H1 (cell line): ENCODE measurements around the gene BIN1. TPM values are rescaled to one million over a fixed set of nuclear protein-coding genes. Genes with fewer than 3 reads are reported as not detected.

ENCODE experiments used
- CTCF ChIA-PET: fragments of 300-600 bp; sonication (Branson Sonifier 250); formaldehyde crosslinking; loops from one replicate; lab custom pipeline; 2021; ENCODE audit not compliant: partially characterized antibody; lab: Charles Lee
- POLR2A ChIA-PET: fragments of 300-600 bp; sonication (Branson Sonifier 250); formaldehyde crosslinking; loops from one replicate; lab custom pipeline; 2021; ENCODE audit warnings: inconsistent platforms; ENCODE audit not compliant: partially characterized antibody; lab: Charles Lee
- DNase-seq, 2 experiments: peaks; one replicate each; pipeline versions ENCODE4 v3.0.0 to v3.0.0-alpha.2; 2010 to 2022; ENCODE audit warnings: low spot score in 2 of 2, low read depth in 1 of 2, mixed read lengths in 1 of 2
- FAIRE-seq: peaks from 2 replicates; lab custom pipeline; 2011; peaks lifted over from hg19 to GRCh38; lab: Jason Lieb, UNC
- H2AFZ ChIP-seq: 2 replicates; pipeline ENCODE4 v1.8.1; 2012; ENCODE audit warnings: low read length, inconsistent platforms
- H2AK5ac ChIP-seq: 2 replicates; pipeline ENCODE4 v1.6.1; 2013; ENCODE audit warnings: low read depth, low read length
- H2BK120ac ChIP-seq: replicated peaks from 2 replicates; pipeline ENCODE3; 2013; ENCODE audit warnings: low read depth, low read length, inconsistent platforms
- H2BK12ac ChIP-seq: 2 replicates; pipeline ENCODE4 v1.6.1; 2013; ENCODE audit warnings: low read depth, low read length
- H2BK15ac ChIP-seq: 2 replicates; pipeline ENCODE4 v1.6.1; 2013; ENCODE audit warnings: low read length
- H2BK20ac ChIP-seq: 2 replicates; pipeline ENCODE4 v1.6.1; 2013; ENCODE audit warnings: low read length
- H2BK5ac ChIP-seq: 2 replicates; pipeline ENCODE4 v1.6.1; 2013; ENCODE audit warnings: low read depth, low read length
- H3K14ac ChIP-seq: 2 replicates; pipeline ENCODE4 v1.6.1; 2013; ENCODE audit warnings: inconsistent platforms; ENCODE audit not compliant: insufficient read length
- H3K18ac ChIP-seq: 2 replicates; pipeline ENCODE4 v1.6.1; 2013; ENCODE audit warnings: low read length; ENCODE audit errors: extremely low read depth
- H3K23ac ChIP-seq: 2 replicates; pipeline ENCODE4 v1.6.1; 2013; ENCODE audit warnings: inconsistent platforms; ENCODE audit not compliant: insufficient read length
- H3K23me2 ChIP-seq: 2 replicates; pipeline ENCODE4 v1.6.1; 2013; ENCODE audit warnings: low read depth, low read length
- H3K27ac ChIP-seq: 2 replicates; pipeline ENCODE4 v1.6.1; 2011; ENCODE audit warnings: low read depth, low read length, inconsistent platforms
- H3K27me3 ChIP-seq, 4 experiments: replicated peaks in 1 of 4; 1 replicate in 1 of 4; 2 replicates in 3 of 4; pipeline versions ENCODE4 v1.6.1 to v1.8.1; 2011 to 2013; ENCODE audit warnings: low read length in 3 of 4, mild to moderate bottlenecking in 3 of 4, inconsistent platforms in 2 of 4, mixed read lengths in 2 of 4, moderate library complexity in 1 of 4; ENCODE audit not compliant: control insufficient read depth in 3 of 4, insufficient read depth in 3 of 4; ENCODE audit errors: extremely low read depth in 1 of 4
- H3K36me3 ChIP-seq, 4 experiments: 2 replicates each; pipeline versions ENCODE4 v1.6.1 to v1.8.1; 2011 to 2013; ENCODE audit warnings: mild to moderate bottlenecking in 4 of 4, low read length in 3 of 4, moderate library complexity in 2 of 4, control low read depth in 1 of 4, inconsistent platforms in 1 of 4; ENCODE audit not compliant: insufficient read depth in 4 of 4, control insufficient read depth in 2 of 4
- H3K4ac ChIP-seq: replicated peaks from 2 replicates; pipeline ENCODE3; 2013; ENCODE audit warnings: low read length, low read depth, mixed read lengths, inconsistent platforms; ENCODE audit not compliant: insufficient read length
- H3K4me1 ChIP-seq, 4 experiments: replicated peaks in 1 of 4; 1 replicate in 1 of 4; 2 replicates in 3 of 4; pipeline versions ENCODE4 v1.6.1 to v1.8.1; 2011 to 2013; ENCODE audit warnings: low read length in 3 of 4, inconsistent platforms in 2 of 4, mixed read lengths in 1 of 4; ENCODE audit not compliant: insufficient read depth in 4 of 4, control insufficient read depth in 3 of 4
- H3K4me2 ChIP-seq, 2 experiments: 2 replicates each; pipeline versions ENCODE4 v1.6.1 to v1.8.1; 2011 to 2013; ENCODE audit warnings: low read depth in 2 of 2, low read length in 2 of 2, control low read depth in 1 of 2, inconsistent platforms in 1 of 2, mild to moderate bottlenecking in 1 of 2; ENCODE audit not compliant: insufficient read depth in 1 of 2
- H3K4me3 ChIP-seq, 4 experiments: fragments of 200-600, 300-600 bp in 1 of 4; sonication (generic), shearing (Covaris generic), sonication (Bioruptor Twin) in 1 of 4; 2 replicates each; pipeline versions ENCODE4 v1.5.1 to v1.8.1; 2011 to 2016; ENCODE audit warnings: low read length in 4 of 4, low read depth in 3 of 4, control low read depth in 2 of 4, inconsistent platforms in 2 of 4, mild to moderate bottlenecking in 2 of 4, mixed read lengths in 1 of 4, moderate library complexity in 1 of 4; ENCODE audit not compliant: insufficient read depth in 2 of 4; ENCODE audit errors: extremely low read depth in 1 of 4
- H3K56ac ChIP-seq: replicated peaks from 2 replicates; pipeline ENCODE3; 2013; ENCODE audit warnings: low read depth, mild to moderate bottlenecking, mixed read lengths, low read length, inconsistent platforms; ENCODE audit not compliant: insufficient read length
- H3K79me1 ChIP-seq: 2 replicates; pipeline ENCODE4 v1.6.1; 2013; ENCODE audit warnings: low read depth, low read length, control low read depth
- H3K79me2 ChIP-seq, 2 experiments: 2 replicates each; pipeline versions ENCODE4 v1.6.1 to v1.8.1; 2012 to 2013; ENCODE audit warnings: low read length in 2 of 2, mild to moderate bottlenecking in 2 of 2, inconsistent platforms in 1 of 2; ENCODE audit not compliant: insufficient read depth in 2 of 2, control insufficient read depth in 1 of 2
- H3K9ac ChIP-seq, 4 experiments: replicated peaks in 1 of 4; 1 replicate in 1 of 4; 2 replicates in 3 of 4; pipeline versions ENCODE4 v1.6.1 to v1.8.1; 2011 to 2013; ENCODE audit warnings: low read depth in 3 of 4, low read length in 3 of 4, control low read depth in 2 of 4, mild to moderate bottlenecking in 2 of 4, moderate library complexity in 2 of 4, inconsistent platforms in 1 of 4; ENCODE audit errors: extremely low read depth in 1 of 4
- H3K9me3 ChIP-seq, 2 experiments: 2 replicates each; pipeline versions ENCODE4 v1.6.1 to v1.8.1; 2012 to 2013; ENCODE audit warnings: mild to moderate bottlenecking in 2 of 2, moderate library complexity in 2 of 2, control low read depth in 1 of 2, inconsistent platforms in 1 of 2, low read depth in 1 of 2, low read length in 1 of 2, mixed read lengths in 1 of 2; ENCODE audit not compliant: insufficient read depth in 2 of 2
- H4K20me1 ChIP-seq, 2 experiments: replicated peaks in 1 of 2; 2 replicates each; pipeline versions ENCODE3 to v1.8.1; 2011 to 2013; ENCODE audit warnings: inconsistent platforms in 2 of 2, low read length in 2 of 2, mild to moderate bottlenecking in 1 of 2; ENCODE audit not compliant: insufficient read depth in 2 of 2, control insufficient read depth in 1 of 2
- H4K5ac ChIP-seq: 2 replicates; pipeline ENCODE4 v1.6.1; 2013; ENCODE audit warnings: low read length, low read depth, mixed read lengths, inconsistent platforms; ENCODE audit not compliant: insufficient read length
- H4K8ac ChIP-seq: 2 replicates; pipeline ENCODE4 v1.8.0; 2013; ENCODE audit warnings: mild to moderate bottlenecking, moderate library complexity, low read length, inconsistent platforms; ENCODE audit not compliant: insufficient read depth; ENCODE audit errors: extremely low read depth
- H4K91ac ChIP-seq: replicated peaks from 2 replicates; pipeline ENCODE3; 2013; ENCODE audit warnings: low read length, mixed read lengths, inconsistent platforms; ENCODE audit not compliant: insufficient read length
- FOSL1 ChIP-seq: IDR thresholded peaks from 2 replicates; pipeline ENCODE4 v1.6.1; 2011; ENCODE audit warnings: mild to moderate bottlenecking, low read depth, low read length, moderate library complexity; ENCODE audit not compliant: insufficient read depth
- PHF8 ChIP-seq: fragments of 200-600 bp; sonication (generic); conservative IDR thresholded peaks from 2 replicates; pipeline ENCODE4 v1.7.1; 2012; ENCODE audit warnings: low read depth, mild to moderate bottlenecking, inconsistent platforms, low read length, moderate library complexity
- POLR2AphosphoS5 ChIP-seq: IDR thresholded peaks from 2 replicates; pipeline ENCODE4 v1.6.1; 2011; ENCODE audit warnings: low read depth, low read length
- RNF2 ChIP-seq: fragments of 200-900, 300-1000 bp; sonication (generic); IDR thresholded peaks from 2 replicates; pipeline ENCODE4 v1.7.1; 2016; ENCODE audit warnings: borderline replicate concordance, low read depth, mild to moderate bottlenecking, antibody characterized with exemption, low read length; ENCODE audit not compliant: poor library complexity, severe bottlenecking; ENCODE audit errors: missing control alignments
- USF2 ChIP-seq: IDR thresholded peaks from 2 replicates; pipeline ENCODE4 v1.6.1; 2011; ENCODE audit warnings: low read length, improper control_type of control experiment
- WGBS, 2 experiments: shearing (Covaris generic) in 1 of 2; methylation state at CpG; one replicate each; pipeline versions ENCODE4 v1.1.6 to v1.1.7; 2013 to 2015; ENCODE audit warnings: low lambda C conversion rate in 2 of 2, mixed read lengths in 2 of 2, inconsistent platforms in 1 of 2, low coverage in 1 of 2, missing lambda C conversion rate in 1 of 2; ENCODE audit not compliant: insufficient replicate concordance in 2 of 2, insufficient coverage in 1 of 2, insufficient read length in 1 of 2; ENCODE audit errors: extremely low coverage in 1 of 2, missing lambda C conversion rate in 1 of 2; 5-methylcytosine and 5-hydroxymethylcytosine counted together
- polyA plus RNA-seq, 7 experiments: library from polyadenylated mRNA; depleted of rRNA in 3 of 7; stranded (reverse) in 5 of 7; unstranded in 2 of 7; fragments of >200 nt in 5 of 7; fragments of 200-250 nt in 2 of 7; gene quantifications; 1 replicate in 5 of 7; 2 replicates in 1 of 7; 4 replicates in 1 of 7; pipeline versions ENCODE4 v1.2.1 to v1.2.3, GENCODE V29; 2011 to 2013; ENCODE audit warnings: missing spikeins in 2 of 7, mixed read lengths in 2 of 7
- total RNA-seq: library from RNA; stranded (reverse); fragmentation: NEBNext Ultra II Directional; extraction: Animal tissue kit (Norgen Biotek cat#: 25700); gene quantifications from 2 replicates; pipeline ENCODE4 v1.2.1, GENCODE V29; 2021

Gene BIN1
- total and polyA plus RNA-seq, 2 of the 8 experiments (the other 6 are each of a cell fraction or from before 2014, with no cell fraction given), result 23.6 to 35.6 TPM

GRCh38 chr2:127078666-127079270, 28.2 kb downstream of the BIN1 start:
- H3K79me2 ChIP-seq, result peaks cover 0 to 22% of the 10 kb centered on the region in 2 experiments; a peak in 1 of 4 replicates
- no peak overlapping the region for H2AK5ac ChIP-seq
- H3K23me2 ChIP-seq, result 0 out of 2 replicates have a peak, but pooled peaks cover 2% of the 10 kb centered on the region
- DNase-seq, result no peak
- no peak overlapping the region for H4K91ac ChIP-seq
- no peak overlapping the region; the same call in 1 of the 2 replicates for H3K18ac ChIP-seq
- no peak overlapping the region for H3K9ac ChIP-seq
- H3K56ac ChIP-seq, result no peak overlapping the region
- H3K27ac ChIP-seq, result no peak overlapping the region
- no peaks in the 10 kb centered on the region for H3K27me3 ChIP-seq
- H2BK12ac ChIP-seq, result 0 out of 2 replicates have a peak overlapping the region, but pooled peaks have one; percentile 2
- H2AFZ ChIP-seq, result no peak overlapping the region
- no peaks in the 10 kb centered on the region for H3K36me3 ChIP-seq
- H4K8ac ChIP-seq, result no peak overlapping the region
- CTCF ChIA-PET, result interaction anchor here (0.6 to 12.7 kb wide), 7 partner anchors 9 to 96 kb away, joined by 3 to 132 read pairs (median 4); partner anchors contain the start of gene BIN1
- peaks cover 8% of the 10 kb centered on the region; the same call in 1 of the 2 replicates for H3K79me1 ChIP-seq
- TF ChIP-seq POLR2AphosphoS5 (no peak), FOSL1 (no peak), USF2 (no peak), RNF2 (no peak), PHF8 (no peak)
- TF ChIP-seq, all 59 proteins: peak for 0
- Histone ChIP-seq H4K20me1 (peaks cover 2 to 4% of the 10 kb centered on the region in 2 experiments), H3K9me3 (no peaks in the 10 kb centered on the region), H2BK120ac (no peak overlapping the region), H3K4me2 (no peak overlapping the region), H3K14ac (no peak overlapping the region), H3K4me3 (no peak overlapping the region), H3K4me1 (peaks cover 0 to 14% (median 7%) of the 10 kb centered on the region in 4 experiments; a peak in 4 of 7 replicates), H2BK20ac (no peak overlapping the region), H3K23ac (no peak overlapping the region), H3K4ac (no peak overlapping the region), H2BK15ac (no peak overlapping the region), H4K5ac (no peak overlapping the region), H2BK5ac (no peak overlapping the region)
- 78% methylated on average over 5 of the region's 5 CpGs; no CpG with 5 or more reads in 1 of the 2 experiments for WGBS, 2 experiments
- POLR2A ChIA-PET, result no interaction called here
- FAIRE-seq, result no peak
